Activated CD4-positive, alpha-beta T cell treated with anti-CD3 and anti-CD28 coated beads, Interleukin-2, amount 50 U/mL, for 48 hours (primary cell): ENCODE results near the gene KIAA0930.
"Not testable (repeated sequence)": the region's sequence is repeated elsewhere in the genome, so short reads cannot be mapped to it uniquely, and the experiment has no call there.

Experiments used
- DNase-seq, 2 experiments: peaks; one replicate each; pipeline ENCODE4 v3.0.0-alpha.2; 2020

Gene KIAA0930

DNA sequence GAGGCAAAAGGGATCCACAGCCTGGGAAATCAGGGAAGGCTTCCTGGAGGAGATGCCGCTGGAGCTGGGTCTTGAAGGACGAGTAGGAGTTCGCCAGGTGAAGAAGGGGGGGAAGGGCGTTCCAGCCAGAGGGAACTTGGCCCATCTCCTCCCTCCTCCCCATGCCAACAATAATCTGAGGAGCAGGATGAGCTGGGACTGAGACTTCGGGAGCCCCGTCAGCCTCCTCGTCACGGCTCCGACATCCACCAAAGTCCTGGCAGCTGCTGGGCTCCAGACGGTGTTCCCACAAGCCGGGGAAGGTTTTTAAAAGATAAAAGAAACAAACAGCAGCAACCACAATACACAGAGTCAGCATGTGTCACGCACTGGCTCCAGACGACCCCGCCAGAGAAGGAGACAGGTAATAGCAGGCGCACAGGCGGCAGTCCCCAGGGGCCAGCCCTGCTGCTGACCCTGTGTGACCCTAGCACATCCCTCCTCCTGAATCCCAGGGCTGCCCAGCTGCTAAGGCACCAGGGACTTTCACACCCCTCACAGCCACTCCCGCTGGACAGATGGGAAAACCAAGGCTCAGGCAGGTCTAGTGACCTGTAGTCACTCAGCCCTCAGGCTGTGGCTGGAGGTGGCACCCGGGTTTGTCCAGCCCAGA is 39.7 kb downstream of the KIAA0930 start:
- DNase-seq, result no peak

GRCh38 chr22:45200230-45200629 is 40.5 kb downstream of the KIAA0930 start:
- no peak for DNase-seq

DNA sequence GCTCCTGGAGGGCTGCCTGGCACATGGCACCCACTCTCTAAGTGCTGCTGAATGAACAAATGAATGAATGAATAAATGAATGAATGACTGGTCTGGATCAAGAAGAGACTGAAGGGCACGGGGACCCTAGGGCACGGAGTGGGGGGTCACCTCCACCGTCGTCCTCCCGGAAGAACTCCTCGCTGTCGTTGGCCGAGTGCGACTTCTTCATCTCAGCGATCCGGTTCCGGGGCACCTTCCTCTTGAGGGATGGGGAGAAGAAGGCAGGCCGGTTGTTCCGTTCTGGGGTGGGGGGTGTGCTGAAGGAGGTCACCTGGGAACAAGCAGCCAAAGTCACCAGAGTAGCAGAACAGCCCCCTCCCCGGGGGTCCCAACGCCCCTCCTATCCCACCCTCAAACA is 41.0 kb downstream of the KIAA0930 start:
- no peak for DNase-seq

DNA sequence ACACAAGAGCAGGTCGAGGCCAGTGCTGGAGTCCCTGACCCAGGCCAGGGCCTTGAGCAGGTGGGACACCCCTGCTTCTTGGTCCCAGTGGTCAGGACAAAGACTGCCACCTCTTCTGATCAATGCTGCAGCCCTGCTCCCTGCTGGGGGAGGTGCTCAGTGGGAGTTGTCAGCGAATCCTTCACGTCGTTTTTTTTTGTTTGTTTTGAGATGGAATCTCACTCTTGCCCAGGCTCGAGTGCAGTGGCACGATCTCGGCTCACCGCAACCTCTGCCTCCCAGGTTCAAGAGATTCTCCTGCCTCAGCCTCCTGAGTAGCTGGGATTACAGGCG is 42.3 kb downstream of the KIAA0930 start:
- no peak for DNase-seq

GRCh38 chr22:45197606-45198462 is 42.9 kb downstream of the KIAA0930 start:
- DNase-seq, result no peak

DNA sequence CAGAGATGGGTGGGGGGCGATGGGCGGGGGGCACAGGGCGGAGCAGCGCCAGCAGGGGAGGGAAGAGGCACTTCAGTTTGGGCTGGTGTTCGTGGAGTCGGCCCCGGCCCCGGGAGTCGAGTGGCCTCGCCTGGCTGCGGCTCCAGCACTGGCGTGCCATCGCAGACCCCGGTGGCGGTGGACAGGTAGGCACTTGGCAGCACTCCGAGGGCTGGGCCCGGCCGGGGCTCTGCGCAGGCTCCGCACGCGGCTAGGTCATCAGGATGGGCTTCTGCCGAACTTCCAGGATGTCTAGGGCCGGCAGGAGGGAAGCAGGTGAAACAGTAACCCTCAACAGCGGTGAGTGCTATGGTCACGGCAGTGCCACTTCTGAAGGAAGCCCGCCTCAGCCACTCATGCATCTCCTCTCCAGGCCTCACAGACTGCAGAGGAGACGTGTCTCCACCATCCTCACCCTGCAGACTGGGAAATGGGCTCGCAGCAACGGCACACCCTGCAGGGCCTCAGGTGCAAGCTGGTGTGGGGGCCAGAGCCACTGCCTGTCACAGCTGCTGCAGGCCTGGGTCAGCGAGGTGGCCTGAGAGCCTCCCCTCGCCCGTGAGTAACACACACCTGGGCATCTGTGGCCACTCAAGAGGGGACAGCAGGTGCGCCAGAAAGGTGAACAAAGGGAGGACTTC is 43.6 kb downstream of the KIAA0930 start:
- no peak for DNase-seq

DNA sequence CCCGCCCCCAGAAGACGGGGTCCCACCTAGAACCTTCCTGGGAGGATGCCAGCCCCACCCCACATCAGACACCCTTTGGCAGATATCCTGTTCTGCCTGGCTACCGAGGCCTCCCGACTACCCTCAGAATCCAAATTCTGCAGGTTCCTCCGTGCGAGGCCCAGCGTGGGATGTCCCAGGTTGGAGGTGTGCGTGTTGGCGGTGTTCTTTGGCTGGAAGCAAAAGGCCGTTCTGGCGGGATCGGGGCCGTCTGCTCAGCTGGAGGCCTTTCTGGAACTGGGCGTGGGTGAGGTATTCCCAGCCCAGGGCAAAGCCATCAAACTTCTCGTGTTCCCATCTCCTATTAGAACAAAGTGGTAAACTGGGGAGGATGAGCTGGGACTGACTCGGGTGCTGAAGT is 44.4 kb downstream of the KIAA0930 start:
- DNase-seq, result no peak

GRCh38 chr22:45195616-45196015 is 45.1 kb downstream of the KIAA0930 start:
- no peak for DNase-seq

- DNase-seq, result no peak
These were observed 46.0 kb downstream of the KIAA0930 start for GRCh38 chr22:45194686-45195085.

DNA sequence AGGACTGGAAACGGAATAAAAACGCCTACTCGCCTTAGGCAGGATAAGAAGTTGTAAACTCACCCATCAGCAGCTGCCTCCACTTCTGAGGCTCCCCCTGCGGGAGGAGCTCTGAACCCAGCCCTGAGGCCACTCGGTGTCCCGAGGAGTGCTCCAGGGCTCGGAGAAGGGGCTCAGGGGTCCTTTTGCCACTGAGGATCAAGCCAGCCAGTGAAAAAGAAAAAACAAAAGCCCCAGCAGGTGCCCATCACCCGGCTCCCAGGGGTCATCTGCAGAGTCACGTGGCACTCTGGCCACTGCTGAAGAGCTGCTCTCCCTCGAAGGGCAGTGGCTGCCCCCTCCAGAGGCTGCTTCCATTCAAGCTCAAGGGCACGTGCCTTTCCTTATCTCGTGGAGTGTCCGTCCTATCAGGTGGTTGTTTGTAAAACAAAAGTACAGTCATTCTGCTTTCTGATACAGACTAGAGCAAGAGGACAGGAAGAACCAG is 48.0 kb downstream of the KIAA0930 start:
- no peak for DNase-seq

DNA sequence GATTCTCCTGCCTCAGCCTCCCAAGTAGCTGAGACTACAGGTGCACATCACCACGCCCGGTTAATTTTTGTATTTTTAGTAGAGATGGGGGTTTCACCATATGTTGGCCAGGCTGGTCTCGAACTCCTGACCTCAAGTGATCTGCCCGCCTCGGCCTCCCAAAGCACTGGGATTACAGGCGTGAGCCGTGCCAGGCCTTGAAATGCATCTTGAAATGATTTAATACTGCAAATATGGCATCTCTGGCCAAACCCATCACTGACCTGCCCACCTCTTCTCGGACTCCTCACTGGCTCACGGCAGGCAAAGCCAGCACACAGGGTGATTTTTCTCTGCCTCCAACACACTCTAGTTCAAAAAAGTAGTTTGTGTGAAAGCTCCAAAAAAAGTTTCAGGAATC is 48.9 kb downstream of the KIAA0930 start:
- not testable (repeated sequence) for DNase-seq

DNA sequence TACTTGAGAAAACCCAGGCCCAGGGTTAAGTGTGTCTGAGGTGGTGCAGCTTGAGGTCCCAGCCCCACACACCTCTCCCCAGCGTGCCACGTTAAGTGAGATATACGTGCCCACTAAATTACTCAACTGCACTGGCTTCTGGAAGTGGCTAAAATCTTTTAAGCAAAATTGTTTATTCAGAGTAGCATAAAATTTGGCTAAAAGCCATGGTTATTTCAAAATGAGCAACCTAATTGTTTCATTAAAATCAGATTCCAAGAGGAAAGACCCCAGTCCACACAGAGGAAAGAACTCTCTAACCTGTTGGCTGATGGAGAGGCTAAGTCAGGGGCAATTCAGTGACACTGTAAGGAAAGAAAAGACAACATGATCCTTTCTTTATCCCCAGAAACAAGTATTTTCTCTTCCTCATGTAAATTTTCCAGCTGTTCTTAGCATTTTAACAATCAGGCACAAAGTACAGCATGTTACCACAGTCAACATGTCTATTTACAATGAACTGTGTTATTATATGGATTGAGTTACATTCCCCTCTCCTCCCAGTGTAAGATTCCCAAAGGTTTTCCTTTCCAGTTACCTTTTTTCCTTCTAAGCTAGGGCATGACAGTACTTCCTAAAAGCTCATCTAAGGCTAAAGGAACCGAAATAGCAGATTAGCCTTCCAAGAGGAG is 50.4 kb downstream of the KIAA0930 start:
- DNase-seq, result no peak

DNA sequence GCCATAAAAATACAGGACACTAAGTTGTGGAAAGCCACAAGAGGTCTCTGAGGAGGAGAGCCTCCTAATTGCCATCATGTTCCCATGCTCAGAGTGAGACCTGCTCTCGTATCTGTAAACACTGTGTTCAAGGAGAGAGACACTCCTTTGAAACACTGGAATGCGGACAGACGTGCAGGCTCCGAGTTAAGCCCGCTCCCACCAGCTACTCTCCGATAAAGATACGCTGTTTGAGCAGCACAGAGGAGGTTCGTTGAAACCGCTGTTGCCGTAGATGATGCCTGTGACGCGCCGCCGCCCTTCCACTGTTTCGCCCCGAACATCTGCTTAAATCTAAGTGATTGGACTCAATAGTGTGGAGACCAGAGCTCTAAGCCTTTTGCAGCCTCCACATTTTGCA is 51.9 kb downstream of the KIAA0930 start:
- DNase-seq, result no peak

DNA sequence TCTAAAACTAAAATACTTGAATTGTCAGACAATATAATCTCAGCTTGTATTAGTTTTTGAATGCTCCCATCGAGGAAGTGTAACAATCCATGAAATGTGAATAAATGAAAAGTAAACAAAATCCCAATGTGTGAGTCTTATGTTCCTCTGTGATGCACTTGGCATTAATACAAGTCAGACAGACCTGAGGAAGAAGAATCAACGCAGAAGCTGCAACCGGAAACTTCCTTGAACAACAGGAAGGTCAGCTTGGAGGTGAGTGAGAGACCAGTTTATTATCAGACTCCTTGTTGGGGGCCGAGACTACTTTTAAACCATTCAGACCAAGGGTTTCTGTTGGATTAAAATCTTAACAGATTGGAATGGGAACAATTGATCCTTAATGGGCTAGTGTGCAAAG is 52.8 kb downstream of the KIAA0930 start:
- no peak for DNase-seq

DNA sequence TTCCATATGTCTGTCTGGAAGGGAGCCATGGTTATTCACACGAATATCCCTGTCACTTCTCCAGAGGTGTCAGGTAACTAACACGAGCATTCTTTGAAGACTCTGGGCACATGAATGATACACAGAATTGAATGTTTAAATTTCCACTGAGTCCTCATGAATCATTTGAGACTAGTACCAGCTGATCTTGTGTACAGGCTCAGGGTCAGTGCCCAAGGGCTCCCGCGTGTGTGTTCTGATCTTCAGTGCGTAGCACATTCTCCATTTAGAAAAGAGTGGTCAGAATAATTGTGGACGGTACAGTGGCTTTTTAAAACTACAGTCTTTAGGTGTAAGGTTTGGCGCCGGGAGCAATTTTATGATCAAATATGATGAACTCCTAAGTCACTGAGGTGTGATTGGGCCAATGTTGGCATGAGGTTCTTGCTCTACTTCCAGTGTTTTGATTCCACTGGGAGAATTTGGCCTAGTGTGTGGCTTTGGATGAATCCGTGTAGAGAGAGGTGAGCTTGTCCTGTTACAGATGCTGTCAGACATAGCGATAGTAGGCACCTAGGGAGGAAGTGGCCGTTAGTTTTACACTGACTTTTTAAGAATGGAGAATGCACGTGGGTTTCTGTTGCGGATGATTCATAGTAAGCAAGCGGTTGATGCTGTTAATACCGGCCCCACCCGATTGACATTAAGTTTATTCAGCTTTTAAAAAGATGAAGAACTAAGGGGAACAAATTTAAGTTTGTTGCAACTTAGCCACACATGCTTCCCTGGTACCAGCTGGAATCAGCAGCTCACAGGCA is 54.8 kb downstream of the KIAA0930 start:
- peak in 1 of 2 experiments; percentile 18 for DNase-seq

- no peak for DNase-seq
These were observed 56.7 kb downstream of the KIAA0930 start for GRCh38 chr22:45183974-45184373.

DNA sequence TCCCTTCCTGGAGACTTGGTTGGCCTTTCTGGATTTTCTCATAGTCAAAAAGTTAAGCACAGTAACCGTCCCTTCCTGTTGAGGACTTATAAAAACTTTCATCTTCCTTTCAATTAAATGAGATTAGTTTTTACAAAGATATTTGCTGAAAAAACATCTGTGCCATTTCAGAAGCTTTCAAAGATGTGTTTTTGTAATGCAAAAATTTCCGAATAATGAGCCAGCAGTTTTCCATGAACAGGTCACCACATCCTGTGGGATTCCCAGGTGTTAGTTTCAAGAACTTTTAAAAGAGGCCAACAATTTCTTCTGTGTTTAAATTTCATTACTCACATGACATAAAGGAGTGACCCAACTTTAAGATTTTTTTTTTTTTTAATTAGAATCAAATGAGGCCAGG is 58.9 kb downstream of the KIAA0930 start:
- no peak for DNase-seq

- no peak for DNase-seq
These were observed 59.5 kb downstream of the KIAA0930 start for GRCh38 chr22:45181240-45181639.

DNA sequence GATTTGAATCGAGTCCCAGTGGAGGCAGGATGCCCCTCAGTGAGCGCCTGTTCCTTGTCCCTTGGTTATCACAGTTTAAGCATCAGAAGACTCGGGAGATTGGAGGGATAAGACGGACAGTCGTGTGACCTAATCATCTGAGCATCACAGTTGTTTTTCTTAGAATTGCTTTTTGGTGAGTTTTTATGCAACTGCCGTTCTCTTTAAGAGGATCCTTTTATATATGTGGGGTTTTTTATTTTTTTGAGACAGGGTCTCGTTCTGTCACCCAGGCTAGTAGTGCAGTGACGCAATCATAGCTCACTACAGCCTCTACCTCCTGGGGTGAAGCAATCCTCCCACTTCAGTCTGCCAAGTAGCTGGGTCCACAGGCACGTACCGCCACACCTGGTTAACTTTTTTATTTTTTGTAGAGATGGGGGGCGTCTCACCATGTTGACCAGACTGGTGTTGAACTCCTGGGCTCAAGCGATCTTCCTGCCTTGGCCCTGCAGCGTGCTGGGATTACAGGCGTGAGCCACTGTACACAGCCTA is 60.5 kb downstream of the KIAA0930 start:
- no peak for DNase-seq

GRCh38 chr22:45179276-45180049 is 61.2 kb downstream of the KIAA0930 start:
- no peak for DNase-seq

- DNase-seq, result no peak
These were observed 67.7 kb downstream of the KIAA0930 start for GRCh38 chr22:45172881-45173585.
